Activated CD8-positive, alpha-beta memory T cell treated with anti-CD3 and anti-CD28 coated beads for 1 hour (primary cell): ENCODE measurements around the gene CNST.
"Not testable (repeated sequence)": the region's sequence is repeated elsewhere in the genome, so short reads cannot be mapped to it uniquely, and the experiment has no call there.

ENCODE experiments used
- DNase-seq, 2 donors: peaks; one replicate each; pipeline ENCODE4 v3.0.0-alpha.2; 2020; ENCODE audit warnings: low read depth in 1 of 2; ENCODE audit errors: extremely low read depth in 1 of 2

CNST gene

DNA sequence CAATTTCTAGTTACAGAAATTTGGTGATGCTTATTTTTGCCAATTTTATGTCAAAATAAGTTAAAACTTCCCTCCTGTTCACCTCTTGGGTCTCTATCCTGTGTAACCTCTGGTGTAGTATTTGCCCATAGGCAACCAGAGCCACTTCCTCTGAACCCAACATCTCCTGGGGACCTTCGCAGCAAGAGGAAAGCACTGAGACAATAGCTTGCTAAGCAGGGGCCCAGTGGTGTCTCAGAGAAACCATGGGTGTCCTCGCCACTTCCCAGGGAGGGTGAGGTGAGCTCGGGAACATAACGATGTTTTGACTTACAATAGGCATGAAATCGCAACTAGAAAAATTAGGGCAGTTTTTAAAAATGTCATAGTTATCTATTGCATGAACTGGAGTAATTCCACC is 101.5 kb downstream of the CNST start:
- no peak for DNase-seq

GRCh38 chr1:246669659-246670058 is 103.4 kb downstream of the CNST start:
- no peak for DNase-seq

GRCh38 chr1:246674049-246674448 is 107.8 kb downstream of the CNST start:
- DNase-seq = no peak

- no peak for DNase-seq
These were observed 111.6 kb downstream of the CNST start for GRCh38 chr1:246677842-246678241.

- no peak for DNase-seq
These were observed 112.8 kb downstream of the CNST start for GRCh38 chr1:246678816-246679793.

GRCh38 chr1:246679794-246680177 is 113.5 kb downstream of the CNST start:
- no peak for DNase-seq

- no peak for DNase-seq
These were observed 113.9 kb downstream of the CNST start for GRCh38 chr1:246680190-246680589.

GRCh38 chr1:246680696-246681130 is 114.5 kb downstream of the CNST start:
- DNase-seq = no peak

- no peak for DNase-seq
These were observed 115.9 kb downstream of the CNST start for GRCh38 chr1:246681900-246682895.

GRCh38 chr1:246683521-246683920 is 117.3 kb downstream of the CNST start:
- no peak for DNase-seq

GRCh38 chr1:246687002-246687401 is 120.7 kb downstream of the CNST start:
- DNase-seq = no peak

DNA sequence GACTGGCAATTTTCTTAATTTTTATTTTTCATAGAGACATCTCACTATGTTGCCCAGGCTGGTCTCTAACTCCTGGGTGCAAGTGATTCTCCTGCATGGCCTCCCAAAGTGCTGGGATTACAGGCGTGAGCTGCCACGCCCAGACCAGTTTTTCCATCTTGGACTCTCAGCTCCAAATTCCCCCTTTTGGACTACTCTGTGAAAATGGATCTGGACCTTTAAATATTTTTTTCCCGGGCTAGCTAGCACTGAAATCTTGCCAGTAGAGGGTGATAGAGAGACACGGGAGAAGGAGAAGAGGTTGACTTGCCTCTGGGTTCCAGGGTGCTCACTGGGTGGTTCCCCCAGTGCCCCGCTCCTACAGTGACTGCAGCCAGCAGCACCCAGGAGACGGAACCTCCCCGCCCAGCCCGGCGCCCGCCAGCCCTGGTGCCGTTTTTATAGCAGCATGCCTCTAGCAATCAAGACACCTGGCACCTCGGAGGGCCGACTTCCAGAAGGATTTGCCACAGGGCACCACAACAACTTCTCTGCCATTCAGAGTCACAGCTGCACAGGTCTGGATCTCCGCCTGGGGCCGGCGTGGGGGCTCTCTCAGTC is 123.3 kb downstream of the CNST start:
- DNase-seq = no peak

GRCh38 chr1:246690100-246690499 is 123.8 kb downstream of the CNST start:
- no peak for DNase-seq

DNA sequence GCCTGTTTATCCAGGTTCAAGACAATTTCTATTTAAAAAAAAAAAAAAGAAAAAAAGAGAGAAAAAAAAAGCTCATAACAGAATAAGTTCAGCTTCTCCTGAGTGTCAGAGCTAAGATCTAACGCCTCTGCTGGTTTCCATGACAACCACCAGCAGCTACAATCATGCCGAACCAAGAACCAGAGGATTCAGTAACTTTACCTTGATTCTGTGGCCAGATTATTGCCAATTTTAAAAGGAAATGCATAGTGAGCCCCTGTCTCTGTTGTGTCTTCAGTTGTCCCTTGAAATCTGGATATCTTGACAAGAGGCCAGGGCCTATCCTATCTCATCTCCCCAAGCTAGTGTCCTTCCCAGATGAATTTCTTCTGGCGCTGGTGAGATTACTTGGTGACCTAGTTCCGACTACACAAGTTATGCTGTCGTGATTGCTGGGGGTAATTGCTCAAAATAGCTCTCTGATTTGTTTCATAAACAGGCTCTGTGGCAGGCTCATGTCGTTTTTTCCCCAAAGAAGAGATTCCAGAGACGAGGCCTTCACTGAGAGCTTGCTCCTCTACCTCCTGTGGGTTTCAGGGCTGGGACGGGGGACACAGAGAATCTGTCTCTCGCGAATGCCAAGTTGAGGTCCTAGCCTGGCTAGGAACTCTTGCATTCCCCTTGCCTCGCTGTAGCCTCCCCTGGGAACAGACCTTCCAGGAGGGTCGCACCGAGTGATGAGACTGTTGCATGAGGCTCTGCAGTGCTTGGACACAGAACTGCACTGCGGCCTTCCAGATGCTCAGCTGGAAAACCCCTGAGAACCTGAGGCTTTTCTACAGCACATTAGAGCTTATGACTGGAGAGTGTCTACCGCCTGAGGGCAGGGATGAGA is 125.6 kb downstream of the CNST start:
- no peak for DNase-seq

GRCh38 chr1:246694213-246694895 is 128.1 kb downstream of the CNST start:
- not testable (repeated sequence) for DNase-seq

DNA sequence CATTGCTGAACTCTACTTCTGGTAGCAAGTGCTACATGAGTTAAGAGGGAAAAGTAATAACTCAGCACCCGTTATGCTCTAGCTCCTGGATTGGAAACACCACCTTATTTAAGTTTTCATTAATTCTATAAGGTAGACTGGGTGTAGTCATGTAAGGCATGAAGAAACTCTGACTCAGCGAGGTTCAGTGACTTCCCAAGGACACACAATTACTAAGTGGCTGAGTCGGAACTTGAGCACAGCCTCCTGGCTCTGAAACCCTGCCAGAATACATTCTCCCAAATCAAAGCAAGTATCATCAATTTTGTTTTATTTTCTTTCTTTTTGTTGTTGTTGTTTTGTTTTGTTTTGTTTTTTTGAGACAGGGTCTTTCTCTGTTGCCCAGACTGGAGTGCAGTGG is 128.9 kb downstream of the CNST start:
- DNase-seq = no peak

DNA sequence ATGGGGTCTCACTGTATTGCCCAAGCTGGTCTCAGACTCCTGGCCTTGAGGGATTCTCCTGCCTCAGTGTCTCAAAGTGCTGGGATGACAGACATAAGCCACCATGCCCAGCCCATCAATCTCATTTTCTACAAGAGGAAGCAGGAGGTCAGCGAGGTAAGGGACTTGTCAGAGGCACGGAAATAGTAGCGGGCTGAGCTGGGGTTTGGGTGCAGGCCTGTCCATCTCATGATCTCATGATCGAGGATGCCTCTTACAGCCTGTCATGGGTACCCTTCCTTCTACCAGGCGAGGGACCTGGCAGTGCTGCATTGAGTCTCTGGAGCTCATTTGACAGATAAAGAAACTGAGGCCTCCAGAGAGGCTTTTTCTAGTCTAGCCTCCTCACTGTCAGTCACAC is 129.4 kb downstream of the CNST start:
- DNase-seq = no peak

DNA sequence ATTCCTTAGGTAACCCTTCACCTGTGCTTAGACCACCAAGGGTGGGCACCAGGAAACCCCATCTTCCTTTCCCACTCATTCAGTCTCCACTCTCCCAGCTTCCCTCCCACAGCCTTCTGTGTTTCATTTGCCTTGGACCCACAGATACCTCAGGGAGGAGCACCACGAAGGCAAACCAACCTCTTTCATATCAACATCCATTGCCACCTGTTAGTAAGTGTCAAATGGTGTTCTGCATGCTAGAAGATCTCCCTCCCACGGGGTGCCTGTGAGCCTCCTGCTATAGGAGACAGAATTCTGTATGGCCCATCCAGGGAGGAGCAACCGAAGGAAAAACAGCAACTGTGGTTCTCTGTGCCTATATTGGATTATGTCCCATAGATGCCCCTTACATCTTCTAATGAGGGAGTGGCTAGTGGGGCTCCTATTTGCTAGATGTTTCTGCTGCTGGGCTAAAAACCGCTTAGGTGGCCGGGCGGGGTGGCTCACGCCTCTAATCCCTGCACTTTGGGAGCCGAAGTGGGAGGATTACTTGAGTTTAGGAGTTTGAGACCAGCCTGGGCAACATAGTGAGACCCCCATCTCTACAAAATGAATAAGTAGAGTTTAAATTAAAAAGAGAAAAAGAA is 132.3 kb downstream of the CNST start:
- DNase-seq = no peak
